ENCODE measurements around the gene UBTF. TPM values are rescaled to one million over a fixed set of nuclear protein-coding genes. Genes with fewer than 3 reads are reported as not detected.

Gene UBTF
- total RNA-seq, 4 donors from 2014 or later: 54.8 to 102 (median 71.8) TPM

GRCh38 chr17:44236444-44236991, 17.0 kb upstream of the UBTF start:
- H3K9me3 ChIP-seq: no peaks in the 10 kb centered on the region
- TF ChIP-seq EP300 (IDR thresholded peaks at IDR 0.05): no peak
- no peak for TF ChIP-seq POLR2A (IDR thresholded peaks at IDR 0.05)
- TF ChIP-seq POLR2AphosphoS5 (IDR thresholded peaks at IDR 0.05): no peak
- no peak for TF ChIP-seq CTCF (IDR thresholded peaks at IDR 0.05)
- H3K36me3 ChIP-seq: no peaks in the 10 kb centered on the region
- H3K4me3 ChIP-seq: no peak overlapping the region
- no peak for DNase-seq (ENCODE audit: low spot score in 2 of 2)
- no peak overlapping the region for H3K27ac ChIP-seq
- no peaks in the 10 kb centered on the region for H3K27me3 ChIP-seq
- H3K4me1 ChIP-seq: peaks cover 10% of the 10 kb centered on the region
- WGBS: 83% methylated on average over 5 of the region's 5 CpGs

- no peak overlapping the region for H3K4me3 ChIP-seq
- H3K4me1 ChIP-seq: peaks cover 10% of the 10 kb centered on the region
- no peak for DNase-seq (ENCODE audit: low spot score in 2 of 2)
- no peaks in the 10 kb centered on the region for H3K9me3 ChIP-seq
- TF ChIP-seq EP300 (IDR thresholded peaks at IDR 0.05) (no peak), CTCF (IDR thresholded peaks at IDR 0.05) (no peak), POLR2A (IDR thresholded peaks at IDR 0.05) (no peak), POLR2AphosphoS5 (IDR thresholded peaks at IDR 0.05) (no peak)
- H3K27ac ChIP-seq: no peak overlapping the region
- 78% methylated on average over 5 of the region's 5 CpGs for WGBS
- no peaks in the 10 kb centered on the region for H3K27me3 ChIP-seq
- H3K36me3 ChIP-seq: no peaks in the 10 kb centered on the region
Measured at GRCh38 chr17:44235583-44235936, 16.1 kb upstream of the UBTF start.

GRCh38 chr17:44233582-44233981, 14.1 kb upstream of the UBTF start:
- TF ChIP-seq CTCF (IDR thresholded peaks at IDR 0.05) (no peak), POLR2A (IDR thresholded peaks at IDR 0.05) (no peak), EP300 (IDR thresholded peaks at IDR 0.05) (no peak), POLR2AphosphoS5 (IDR thresholded peaks at IDR 0.05) (no peak)
- Histone ChIP-seq H3K27me3 (no peaks in the 10 kb centered on the region), H3K27ac (no peak overlapping the region), H3K9me3 (no peaks in the 10 kb centered on the region), H3K4me3 (no peak overlapping the region), H3K36me3 (no peaks in the 10 kb centered on the region), H3K4me1 (peaks cover 10% of the 10 kb centered on the region)
- 89% methylated on average over 5 of the region's 5 CpGs for WGBS
- no peak for DNase-seq (ENCODE audit: low spot score in 2 of 2)

- Histone ChIP-seq H3K4me1 (peaks cover 10% of the 10 kb centered on the region), H3K9me3 (no peaks in the 10 kb centered on the region), H3K27ac (no peak overlapping the region), H3K36me3 (no peaks in the 10 kb centered on the region), H3K4me3 (no peak overlapping the region), H3K27me3 (no peaks in the 10 kb centered on the region)
- no peak for DNase-seq (ENCODE audit: low spot score in 2 of 2)
- no peak for TF ChIP-seq POLR2AphosphoS5 (IDR thresholded peaks at IDR 0.05)
- no peak for TF ChIP-seq POLR2A (IDR thresholded peaks at IDR 0.05)
- no peak for TF ChIP-seq CTCF (IDR thresholded peaks at IDR 0.05)
- 88% methylated on average over 7 of the region's 7 CpGs for WGBS
Measured at GRCh38 chr17:44232061-44232460, 12.6 kb upstream of the UBTF start.

- no peak overlapping the region for H3K4me3 ChIP-seq
- TF ChIP-seq EP300 (IDR thresholded peaks at IDR 0.05) (no peak), POLR2AphosphoS5 (IDR thresholded peaks at IDR 0.05) (no peak), CTCF (IDR thresholded peaks at IDR 0.05) (no peak), POLR2A (IDR thresholded peaks at IDR 0.05) (no peak)
- DNase-seq (ENCODE audit: low spot score in 2 of 2): no peak
- 81% methylated on average over 9 of the region's 9 CpGs for WGBS
- H3K9me3 ChIP-seq: no peaks in the 10 kb centered on the region
- peaks cover 6% of the 10 kb centered on the region for H3K4me1 ChIP-seq
- no peaks in the 10 kb centered on the region for H3K27me3 ChIP-seq
- no peak overlapping the region for H3K27ac ChIP-seq
- H3K36me3 ChIP-seq: no peaks in the 10 kb centered on the region
Measured at GRCh38 chr17:44230140-44230539, 10.7 kb upstream of the UBTF start.

Data from suprapubic skin (tissue), 4 donors.